GM12872 (cell line): ENCODE data around the gene IQCH.

Experiments
- TF ChIP-seq, protein P1 (sequence below): IDR thresholded peaks from 3 replicates; pipeline ENCODE4 v1.5.1; 2011; ENCODE audit warnings: low read depth, mild to moderate bottlenecking, low read length, moderate library complexity; ENCODE audit not compliant: insufficient read depth

IQCH gene

DNA sequence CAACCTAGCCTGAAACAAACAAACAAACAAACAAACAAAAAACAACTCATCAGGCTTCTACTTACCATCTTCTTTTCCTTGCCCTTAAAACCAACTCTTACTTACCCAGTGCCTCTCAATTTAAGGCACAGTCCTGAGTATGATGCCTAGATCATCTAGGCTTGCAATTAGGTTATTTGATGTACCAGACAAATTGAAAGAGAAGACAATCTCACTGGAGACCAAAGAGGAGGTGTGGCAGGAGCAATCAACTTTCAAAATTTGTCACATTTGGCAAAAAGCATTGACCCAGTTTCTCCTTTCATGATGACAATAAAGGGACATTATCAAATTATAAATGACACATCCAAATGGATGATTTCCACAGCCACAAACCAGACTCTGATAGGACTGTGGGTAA is 36.2 kb upstream of the IQCH start:
- TF ChIP-seq, protein P1, sequence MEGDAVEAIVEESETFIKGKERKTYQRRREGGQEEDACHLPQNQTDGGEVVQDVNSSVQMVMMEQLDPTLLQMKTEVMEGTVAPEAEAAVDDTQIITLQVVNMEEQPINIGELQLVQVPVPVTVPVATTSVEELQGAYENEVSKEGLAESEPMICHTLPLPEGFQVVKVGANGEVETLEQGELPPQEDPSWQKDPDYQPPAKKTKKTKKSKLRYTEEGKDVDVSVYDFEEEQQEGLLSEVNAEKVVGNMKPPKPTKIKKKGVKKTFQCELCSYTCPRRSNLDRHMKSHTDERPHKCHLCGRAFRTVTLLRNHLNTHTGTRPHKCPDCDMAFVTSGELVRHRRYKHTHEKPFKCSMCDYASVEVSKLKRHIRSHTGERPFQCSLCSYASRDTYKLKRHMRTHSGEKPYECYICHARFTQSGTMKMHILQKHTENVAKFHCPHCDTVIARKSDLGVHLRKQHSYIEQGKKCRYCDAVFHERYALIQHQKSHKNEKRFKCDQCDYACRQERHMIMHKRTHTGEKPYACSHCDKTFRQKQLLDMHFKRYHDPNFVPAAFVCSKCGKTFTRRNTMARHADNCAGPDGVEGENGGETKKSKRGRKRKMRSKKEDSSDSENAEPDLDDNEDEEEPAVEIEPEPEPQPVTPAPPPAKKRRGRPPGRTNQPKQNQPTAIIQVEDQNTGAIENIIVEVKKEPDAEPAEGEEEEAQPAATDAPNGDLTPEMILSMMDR = no peak

GRCh38 chr15:67219288-67219687 is 35.3 kb upstream of the IQCH start:
- TF ChIP-seq, protein P1 = no peak

GRCh38 chr15:67224889-67225288 is 29.7 kb upstream of the IQCH start:
- TF ChIP-seq, protein P1 = no peak

- TF ChIP-seq, protein P1 = no peak
Measured at GRCh38 chr15:67225336-67225735, 29.2 kb upstream of the IQCH start.

DNA sequence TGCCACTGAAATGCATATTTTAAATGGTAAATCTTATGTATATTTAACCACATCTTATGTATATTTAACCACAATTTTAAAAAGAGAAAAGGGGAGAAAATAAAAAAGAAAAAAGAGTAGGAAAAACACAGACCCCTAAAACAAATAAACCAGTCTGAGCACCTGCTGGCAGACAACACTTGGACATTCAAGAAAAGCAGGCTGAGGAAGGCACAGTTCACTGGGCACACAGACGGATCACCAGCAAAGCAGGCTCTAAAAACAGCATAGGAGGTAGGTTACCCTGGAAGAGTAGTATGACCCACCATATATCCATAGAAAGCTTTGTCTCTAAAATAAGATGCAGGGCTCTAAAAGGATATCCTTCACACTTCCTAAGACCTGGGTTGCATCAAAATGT is 27.2 kb upstream of the IQCH start:
- TF ChIP-seq, protein P1 = no peak

- TF ChIP-seq, protein P1 = no peak
Measured at GRCh38 chr15:67227846-67228245, 26.7 kb upstream of the IQCH start.

DNA sequence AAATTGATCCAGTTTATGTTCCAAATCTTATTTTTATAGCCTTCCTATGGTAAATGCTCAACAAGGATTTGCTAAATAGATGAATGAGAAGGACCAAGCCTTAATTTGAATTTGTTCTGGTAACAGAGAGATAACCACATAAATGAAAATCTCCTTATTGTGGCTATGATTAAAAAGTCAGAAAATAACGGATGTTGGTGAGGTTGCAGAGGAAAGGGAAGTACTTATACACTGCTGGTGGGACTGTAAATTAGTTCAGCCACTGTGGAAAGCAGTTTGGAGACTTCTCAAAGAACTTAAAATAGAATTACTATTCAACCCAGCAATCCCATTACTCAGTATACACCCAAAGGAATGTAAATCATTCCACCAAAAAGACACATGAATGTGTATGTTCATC is 26.3 kb upstream of the IQCH start:
- TF ChIP-seq, protein P1 = no peak

- TF ChIP-seq, protein P1 = no peak
Measured at GRCh38 chr15:67230504-67230903, 24.1 kb upstream of the IQCH start.
